Measurements from ENCODE around the gene WWOX.

WWOX gene

DNA sequence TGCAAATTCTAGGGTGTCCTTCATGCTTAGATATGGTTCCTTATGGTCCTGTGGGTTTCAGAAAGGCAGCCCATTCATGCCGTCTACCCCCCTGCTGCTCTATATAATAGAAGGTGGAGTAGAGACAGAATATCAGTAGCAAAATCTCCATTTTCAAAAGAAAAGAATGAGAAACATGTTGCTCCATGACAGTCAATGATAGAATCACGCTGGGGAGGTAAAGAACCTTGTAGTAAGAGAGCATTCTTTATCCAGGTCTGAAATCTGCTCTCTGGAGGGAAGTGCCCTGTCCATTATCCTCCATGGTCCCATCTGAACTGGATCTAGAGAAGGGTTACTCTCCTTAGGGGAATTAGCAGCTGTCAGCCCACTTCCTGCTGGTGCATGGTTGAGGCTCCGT, 272.8 kb downstream of the WWOX start:
- TF ChIP-seq, protein P1, sequence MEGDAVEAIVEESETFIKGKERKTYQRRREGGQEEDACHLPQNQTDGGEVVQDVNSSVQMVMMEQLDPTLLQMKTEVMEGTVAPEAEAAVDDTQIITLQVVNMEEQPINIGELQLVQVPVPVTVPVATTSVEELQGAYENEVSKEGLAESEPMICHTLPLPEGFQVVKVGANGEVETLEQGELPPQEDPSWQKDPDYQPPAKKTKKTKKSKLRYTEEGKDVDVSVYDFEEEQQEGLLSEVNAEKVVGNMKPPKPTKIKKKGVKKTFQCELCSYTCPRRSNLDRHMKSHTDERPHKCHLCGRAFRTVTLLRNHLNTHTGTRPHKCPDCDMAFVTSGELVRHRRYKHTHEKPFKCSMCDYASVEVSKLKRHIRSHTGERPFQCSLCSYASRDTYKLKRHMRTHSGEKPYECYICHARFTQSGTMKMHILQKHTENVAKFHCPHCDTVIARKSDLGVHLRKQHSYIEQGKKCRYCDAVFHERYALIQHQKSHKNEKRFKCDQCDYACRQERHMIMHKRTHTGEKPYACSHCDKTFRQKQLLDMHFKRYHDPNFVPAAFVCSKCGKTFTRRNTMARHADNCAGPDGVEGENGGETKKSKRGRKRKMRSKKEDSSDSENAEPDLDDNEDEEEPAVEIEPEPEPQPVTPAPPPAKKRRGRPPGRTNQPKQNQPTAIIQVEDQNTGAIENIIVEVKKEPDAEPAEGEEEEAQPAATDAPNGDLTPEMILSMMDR (IDR thresholded peaks at IDR 0.05; ENCODE audit: control insufficient read depth, extremely low read depth, insufficient read depth), result no peak
- DNase-seq (ENCODE audit: low read depth), result no peak
- H3K4me3 ChIP-seq (ENCODE audit: low read depth, low read length), result no peak overlapping the region

DNA sequence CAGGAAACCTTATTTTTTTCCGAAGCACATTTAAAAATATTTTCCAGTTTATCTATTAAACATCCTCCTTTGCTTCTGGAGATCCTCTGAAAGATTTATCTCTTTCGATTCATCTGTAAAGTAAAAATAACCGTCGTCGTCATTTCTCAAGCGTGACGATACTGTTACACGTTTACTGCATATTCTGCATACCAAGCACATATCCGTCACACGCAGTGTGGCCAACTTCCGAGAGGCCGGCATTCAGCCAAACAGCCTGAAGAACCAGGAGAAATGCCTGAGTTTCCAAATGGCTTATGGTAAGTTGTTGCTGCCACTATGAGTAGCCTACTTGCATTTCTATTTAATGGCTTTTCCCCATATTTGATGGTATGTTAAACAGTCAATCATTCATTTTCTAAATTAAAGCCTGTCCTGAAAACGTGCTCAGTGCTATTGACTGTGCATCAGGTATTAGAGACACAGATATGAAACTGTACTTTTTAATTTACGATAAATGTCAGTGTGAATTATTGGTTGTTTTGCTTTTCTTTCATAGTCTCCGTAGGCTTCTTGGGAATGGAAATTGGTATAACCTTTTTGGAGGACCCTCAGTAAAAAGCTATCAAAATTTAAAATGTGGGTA, 275.7 kb downstream of the WWOX start:
- DNase-seq (ENCODE audit: low read depth), result no peak
- H3K4me3 ChIP-seq (ENCODE audit: low read depth, low read length), result no peak overlapping the region
- TF ChIP-seq, protein P1 (IDR thresholded peaks at IDR 0.05; ENCODE audit: control insufficient read depth, extremely low read depth, insufficient read depth), result no peak

DNA sequence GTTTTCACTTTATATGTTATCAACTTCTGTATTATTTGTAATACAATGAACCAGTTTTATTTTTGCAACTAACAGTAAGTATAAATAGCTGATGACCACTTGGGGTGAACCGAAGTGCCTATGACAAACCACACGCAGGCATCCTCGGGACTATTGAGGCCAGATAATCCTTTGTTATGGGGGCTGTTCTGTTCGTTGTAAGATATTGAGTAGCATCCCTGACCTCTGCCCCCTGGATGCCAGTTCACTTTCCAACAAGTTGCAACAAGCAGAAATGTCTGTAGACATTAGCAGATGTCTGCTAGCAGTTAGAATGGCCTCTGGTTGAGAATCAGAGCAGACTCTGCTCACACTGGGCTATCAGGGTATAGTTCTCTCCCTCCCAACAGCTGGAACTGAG, 277.0 kb downstream of the WWOX start:
- H3K4me3 ChIP-seq (ENCODE audit: low read depth, low read length), result no peak overlapping the region
- TF ChIP-seq, protein P1 (IDR thresholded peaks at IDR 0.05; ENCODE audit: control insufficient read depth, extremely low read depth, insufficient read depth), result no peak
- no peak for DNase-seq (ENCODE audit: low read depth)

DNA sequence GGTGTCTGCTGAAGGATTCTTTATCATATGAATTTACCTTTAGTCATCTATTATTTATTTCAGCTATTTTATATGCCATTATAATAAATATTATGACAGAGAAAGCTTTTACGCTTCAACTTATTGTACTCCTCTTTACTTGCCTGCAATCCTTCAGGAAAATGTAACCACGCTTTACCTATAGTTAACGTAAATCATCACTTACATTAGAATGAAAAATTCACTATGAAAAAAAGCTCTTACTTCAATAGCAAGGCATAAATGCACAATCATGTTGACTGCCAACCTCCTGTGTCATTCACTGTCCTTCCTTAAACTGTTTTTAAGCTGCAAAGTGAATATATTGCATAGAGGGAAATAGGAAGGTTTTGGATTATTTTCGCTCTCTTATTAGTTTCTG, 277.9 kb downstream of the WWOX start:
- TF ChIP-seq, protein P1 (IDR thresholded peaks at IDR 0.05; ENCODE audit: control insufficient read depth, extremely low read depth, insufficient read depth), result no peak
- no peak overlapping the region for H3K4me3 ChIP-seq (ENCODE audit: low read depth, low read length)
- no peak for DNase-seq (ENCODE audit: low read depth)

DNA sequence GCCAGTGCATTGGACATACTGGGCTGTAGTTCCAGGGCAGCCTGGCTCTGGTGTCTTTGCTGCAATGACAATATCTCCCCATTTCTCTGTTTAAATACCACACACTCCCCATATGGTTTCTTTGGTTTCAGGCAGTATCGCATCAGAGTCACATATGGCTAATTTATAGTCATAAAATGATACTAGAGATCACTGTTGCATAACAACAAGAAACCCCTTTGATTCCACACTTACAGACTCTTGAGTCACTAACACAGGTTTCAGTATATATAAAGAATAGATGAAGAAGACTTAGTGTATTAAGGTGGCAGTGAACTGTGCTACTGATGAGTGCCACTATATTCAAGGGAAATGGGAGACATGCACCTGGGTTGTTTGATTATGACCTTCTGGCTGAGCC, 281.6 kb downstream of the WWOX start:
- DNase-seq (ENCODE audit: low read depth), result no peak
- no peak overlapping the region for H3K4me3 ChIP-seq (ENCODE audit: low read depth, low read length)
- TF ChIP-seq, protein P1 (IDR thresholded peaks at IDR 0.05; ENCODE audit: control insufficient read depth, extremely low read depth, insufficient read depth), result no peak

DNA sequence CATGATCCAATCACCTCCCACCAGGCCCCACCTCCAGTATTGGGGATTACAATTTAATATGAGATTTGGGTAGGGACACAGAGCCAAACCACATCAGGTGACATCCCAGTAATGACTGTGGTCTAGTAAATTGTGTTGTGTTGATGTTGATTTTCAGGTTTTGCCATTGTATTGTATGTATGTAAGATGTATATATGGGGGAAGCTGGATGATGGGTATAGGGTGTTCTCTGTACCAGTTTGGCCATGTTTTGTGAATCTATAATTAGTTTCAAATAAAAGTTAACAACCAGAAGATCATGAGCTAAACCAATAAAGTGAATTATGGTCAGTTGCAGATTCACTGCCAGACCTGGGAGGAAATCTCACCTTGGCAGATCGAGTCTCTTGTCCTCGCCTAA, 283.7 kb downstream of the WWOX start:
- H3K4me3 ChIP-seq (ENCODE audit: low read depth, low read length), result no peak overlapping the region
- DNase-seq (ENCODE audit: low read depth), result no peak
- TF ChIP-seq, protein P1 (IDR thresholded peaks at IDR 0.05; ENCODE audit: control insufficient read depth, extremely low read depth, insufficient read depth), result no peak

Data from LNCaP clone FGC (cell line).